ENCODE measurements around the gene CORIN.

The CORIN gene

GRCh38 chr4:47674144-47674543 is 163.7 kb downstream of the CORIN start:
- no peak for DNase-seq

GRCh38 chr4:47672696-47673095 is 165.2 kb downstream of the CORIN start:
- no peak for DNase-seq

GRCh38 chr4:47669946-47670345 is 167.9 kb downstream of the CORIN start:
- peak; percentile 77 for DNase-seq

- peak; percentile 47 for DNase-seq
These were observed 169.0 kb downstream of the CORIN start for GRCh38 chr4:47668810-47669408.

- no peak for DNase-seq
These were observed 169.6 kb downstream of the CORIN start for GRCh38 chr4:47668256-47668655.

GRCh38 chr4:47667552-47667951 is 170.3 kb downstream of the CORIN start:
- DNase-seq = no peak

GRCh38 chr4:47664051-47664826 is 173.6 kb downstream of the CORIN start:
- DNase-seq = no peak

GRCh38 chr4:47662975-47663374 is 174.9 kb downstream of the CORIN start:
- no peak for DNase-seq

GRCh38 chr4:47661741-47662140 is 176.1 kb downstream of the CORIN start:
- DNase-seq = no peak

GRCh38 chr4:47659342-47659741 is 178.5 kb downstream of the CORIN start:
- no peak for DNase-seq

- no peak for DNase-seq
These were observed 182.7 kb downstream of the CORIN start for GRCh38 chr4:47654972-47655693.

GRCh38 chr4:47652092-47652491 is 185.8 kb downstream of the CORIN start:
- DNase-seq = no peak

GRCh38 chr4:47651231-47651630 is 186.6 kb downstream of the CORIN start:
- DNase-seq = no peak

- no peak for DNase-seq
These were observed 187.2 kb downstream of the CORIN start for GRCh38 chr4:47650584-47651130.

- no peak for DNase-seq
These were observed 190.3 kb downstream of the CORIN start for GRCh38 chr4:47647544-47647943.

GRCh38 chr4:47647029-47647428 is 190.8 kb downstream of the CORIN start:
- DNase-seq = no peak

GRCh38 chr4:47646372-47646771 is 191.5 kb downstream of the CORIN start:
- no peak for DNase-seq

- DNase-seq = no peak
These were observed 194.0 kb downstream of the CORIN start for GRCh38 chr4:47643845-47644244.

GRCh38 chr4:47642985-47643760 is 194.7 kb downstream of the CORIN start:
- no peak for DNase-seq

- no peak for DNase-seq
These were observed 195.6 kb downstream of the CORIN start for GRCh38 chr4:47642191-47642830.

- peak; percentile 4 for DNase-seq
These were observed 196.1 kb downstream of the CORIN start for GRCh38 chr4:47641755-47642154.

GRCh38 chr4:47640911-47641310 is 197.0 kb downstream of the CORIN start:
- no peak for DNase-seq
